Measurements from ENCODE around the gene CCDC14. TPM values are rescaled to one million over a fixed set of nuclear protein-coding genes. Genes with fewer than 3 reads are reported as not detected.

CCDC14 gene
- total RNA-seq, 1 experiment from 2014 or later = 50.6 TPM

- no peaks in the 10 kb centered on the region for H3K79me2 ChIP-seq (ENCODE audit: low read depth)
- no peaks in the 10 kb centered on the region for H3K4me1 ChIP-seq (replicated peaks; ENCODE audit: insufficient read depth)
- BruUV-seq (replicated peaks) = no TSS peak
- DNase-seq = no peak
- CTCF ChIA-PET = no interaction called here
- H3K9me3 ChIP-seq (ENCODE audit: insufficient read depth, low read depth) = no peaks in the 10 kb centered on the region
- no peaks in the 10 kb centered on the region for H3K36me3 ChIP-seq (ENCODE audit: low read depth)
- POLR2A ChIA-PET (ENCODE audit: unreplicated experiment) = interaction anchor here (0.6 kb wide), 1 partner anchor 17 kb away, joined by 10 read pairs; no protein-coding TSS in a partner anchor
- H3K27me3 ChIP-seq (ENCODE audit: insufficient read depth, low read depth) = no peaks in the 10 kb centered on the region
- H3K4me3 ChIP-seq = no peak overlapping the region
- H3K27ac ChIP-seq = no peak overlapping the region
- no peaks in the 10 kb centered on the region for H3K9me2 ChIP-seq (ENCODE audit: insufficient read depth)
- TF ChIP-seq EZH2 (IDR thresholded peaks at IDR 0.05; ENCODE audit: low read depth) = no peak
- TF ChIP-seq CTCF (conservative IDR thresholded peaks at IDR 0.05) = no peak
- no peak overlapping the region for H2AFZ ChIP-seq
- intact Hi-C loops (cut with micrococcal nuclease; ENCODE audit: unreplicated experiment) = loop anchor here (1.0 to 5.0 kb wide), 2 partner anchors 159 to 229 kb away; no protein-coding TSS in a partner anchor
- H3K4me2 ChIP-seq = no peak overlapping the region
- H3F3A ChIP-seq (ENCODE audit: insufficient read depth, low read depth) = no peaks in the 10 kb centered on the region
- H4K20me1 ChIP-seq (ENCODE audit: insufficient read depth) = no peaks in the 10 kb centered on the region
These were observed 79.3 kb downstream of the CCDC14 start for GRCh38 chr3:123881771-123882170.

- Histone ChIP-seq H3K4me1 (replicated peaks; ENCODE audit: insufficient read depth) (no peaks in the 10 kb centered on the region), H3K4me3 (no peak overlapping the region), H3K27me3 (ENCODE audit: insufficient read depth, low read depth) (no peaks in the 10 kb centered on the region), H3K79me2 (ENCODE audit: low read depth) (no peaks in the 10 kb centered on the region), H3K9me3 (ENCODE audit: insufficient read depth, low read depth) (no peaks in the 10 kb centered on the region), H3K4me2 (no peak overlapping the region), H3K27ac (no peak overlapping the region), H4K20me1 (ENCODE audit: insufficient read depth) (no peaks in the 10 kb centered on the region), H3F3A (ENCODE audit: insufficient read depth, low read depth) (no peaks in the 10 kb centered on the region), H2AFZ (no peak overlapping the region), H3K9me2 (ENCODE audit: insufficient read depth) (no peaks in the 10 kb centered on the region), H3K36me3 (ENCODE audit: low read depth) (no peaks in the 10 kb centered on the region)
- no TSS peak for BruUV-seq (replicated peaks)
- ChIA-PET POLR2A (ENCODE audit: unreplicated experiment) (no interaction called here), CTCF (no interaction called here)
- intact Hi-C loops (cut with micrococcal nuclease; ENCODE audit: unreplicated experiment) = loop anchor here (1.0 to 5.0 kb wide), 2 partner anchors 159 to 229 kb away; no protein-coding TSS in a partner anchor
- DNase-seq = no peak
- TF ChIP-seq EZH2 (IDR thresholded peaks at IDR 0.05; ENCODE audit: low read depth) (no peak), CTCF (conservative IDR thresholded peaks at IDR 0.05) (peak; percentile 61)
These were observed 79.9 kb downstream of the CCDC14 start for GRCh38 chr3:123880998-123881561.

- Histone ChIP-seq H4K20me1 (ENCODE audit: insufficient read depth) (no peaks in the 10 kb centered on the region), H3K79me2 (ENCODE audit: low read depth) (no peaks in the 10 kb centered on the region), H3K4me2 (no peak overlapping the region), H2AFZ (no peak overlapping the region), H3K9me2 (ENCODE audit: insufficient read depth) (no peaks in the 10 kb centered on the region), H3K9me3 (ENCODE audit: insufficient read depth, low read depth) (no peaks in the 10 kb centered on the region), H3K4me3 (no peak overlapping the region), H3K36me3 (ENCODE audit: low read depth) (no peaks in the 10 kb centered on the region), H3K27me3 (ENCODE audit: insufficient read depth, low read depth) (no peaks in the 10 kb centered on the region), H3K4me1 (replicated peaks; ENCODE audit: insufficient read depth) (no peaks in the 10 kb centered on the region), H3F3A (ENCODE audit: insufficient read depth, low read depth) (no peaks in the 10 kb centered on the region), H3K27ac (no peak overlapping the region)
- BruUV-seq (replicated peaks) = no TSS peak
- ChIA-PET POLR2A (ENCODE audit: unreplicated experiment) (interaction anchor here (0.6 kb wide), 1 partner anchor 146 kb away, joined by 4 read pairs; no protein-coding TSS in a partner anchor), CTCF (no interaction called here)
- TF ChIP-seq CTCF (conservative IDR thresholded peaks at IDR 0.05) (no peak), EZH2 (IDR thresholded peaks at IDR 0.05; ENCODE audit: low read depth) (no peak)
- intact Hi-C loops (cut with micrococcal nuclease; ENCODE audit: unreplicated experiment) = no loop called here
- DNase-seq = no peak
These were observed 82.2 kb downstream of the CCDC14 start for GRCh38 chr3:123878807-123879206.

Data from PC-9 (cell line).